Stomach (tissue), 4 donors: ENCODE measurements around the gene CCDC28B.

Source experiments
- CTCF ChIP-seq, 7 experiments: fragments of 450-650 bp in 4 of 7; fragments of 200-600 bp in 3 of 7; sonication (generic) in 3 of 7; IDR thresholded peaks; one replicate each; pipeline ENCODE4 v1.5.1; 2016 to 2019; ENCODE audit warnings: antibody characterized with exemption in 7 of 7, control low read depth in 2 of 7, mild to moderate bottlenecking in 1 of 7
- EP300 ChIP-seq: sonication (generic); formaldehyde crosslinking; IDR thresholded peaks from one replicate; pipeline ENCODE4 v1.6.1; 2017; ENCODE audit warnings: antibody characterized with exemption
- POLR2A ChIP-seq, 4 donors: fragments of 450-650 bp; IDR thresholded peaks; one replicate each; pipeline ENCODE4 v1.6.1; 2016; ENCODE audit warnings: antibody characterized with exemption in 4 of 4, control low read depth in 2 of 4, mild to moderate bottlenecking in 1 of 4, moderate library complexity in 1 of 4

DNA sequence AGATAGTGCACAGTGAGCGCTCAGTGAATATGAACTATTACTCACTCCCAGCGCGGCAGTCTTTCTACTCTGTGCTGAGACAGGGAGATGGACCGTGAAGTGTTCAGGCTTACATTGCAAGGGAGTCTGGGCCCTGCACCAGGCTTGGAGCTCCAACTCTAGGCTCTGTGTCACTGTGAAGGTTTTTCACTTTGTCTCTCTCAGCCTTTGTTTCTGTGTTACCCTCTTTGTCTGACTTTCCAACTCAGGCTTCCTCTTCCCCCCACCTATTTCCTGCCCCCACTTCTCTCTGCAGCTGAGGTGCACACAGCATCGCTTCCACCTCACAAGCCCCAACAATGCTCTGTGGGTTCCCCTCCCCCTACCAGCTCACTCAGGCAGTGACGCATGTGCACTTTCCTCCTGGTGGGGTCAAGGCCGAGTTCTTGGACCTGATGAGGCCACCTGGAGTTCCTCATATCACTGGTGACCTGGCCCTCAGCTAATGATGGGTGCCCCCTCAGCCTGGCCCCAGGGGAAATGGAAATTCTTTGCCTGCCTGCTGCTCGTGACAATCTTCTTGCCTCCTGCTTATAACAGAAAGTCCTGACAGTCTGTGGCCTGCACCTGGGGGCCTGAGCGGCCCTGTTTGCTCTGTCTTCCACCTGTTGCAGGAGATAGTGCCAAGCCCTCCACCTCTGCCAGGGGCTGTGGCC lies 49.6 kb downstream of the CCDC28B start:
- TF ChIP-seq CTCF (IDR thresholded peaks at IDR 0.05), result no peak
- no peak for TF ChIP-seq POLR2A (IDR thresholded peaks at IDR 0.05)
- no peak for TF ChIP-seq EP300
